GM12878 (cell line): Measurements from ENCODE around the gene NAA10.

ENCODE experiments used
- BMI1 ChIP-seq: fragments of 450-650 bp; IDR thresholded peaks from 2 replicates; pipeline ENCODE4 v1.6.1; 2016; ENCODE audit warnings: mild to moderate bottlenecking, moderate library complexity, borderline replicate concordance
- CREM ChIP-seq: IDR thresholded peaks from 2 replicates; pipeline ENCODE4 v1.6.1; 2014; ENCODE audit warnings: antibody characterized with exemption, low read depth
- CTCF ChIP-seq, 3 experiments: IDR thresholded peaks in 2 of 3; conservative IDR thresholded peaks in 1 of 3; 2 replicates each; pipeline ENCODE4 v1.5.1; 2011; ENCODE audit warnings: low read depth in 3 of 3, low read length in 3 of 3, mild to moderate bottlenecking in 3 of 3, control low read depth in 2 of 3, moderate library complexity in 2 of 3, inconsistent platforms in 1 of 3, mixed read lengths in 1 of 3; ENCODE audit not compliant: control insufficient read depth in 2 of 3, insufficient read depth in 1 of 3; ENCODE audit errors: extremely low read depth in 1 of 3
- EP300 ChIP-seq, 2 experiments: fragments of 150-350 bp in 1 of 2; IDR thresholded peaks; 2 replicates each; pipeline ENCODE4 v1.6.1; 2011 to 2012; ENCODE audit warnings: low read depth in 2 of 2, low read length in 2 of 2, borderline replicate concordance in 1 of 2, improper control_type of control experiment in 1 of 2, inconsistent platforms in 1 of 2; ENCODE audit not compliant: control insufficient read depth in 1 of 2
- ESRRA ChIP-seq: IDR thresholded peaks from 2 replicates; pipeline ENCODE4 v1.6.1; 2012; ENCODE audit warnings: mild to moderate bottlenecking, low read length, improper control_type of control experiment
- MTA3 ChIP-seq: IDR thresholded peaks from 2 replicates; pipeline ENCODE4 v1.6.1; 2012; ENCODE audit warnings: low read length, inconsistent platforms, borderline replicate concordance
- POLR2A ChIP-seq: IDR thresholded peaks from 2 replicates; pipeline ENCODE4 v1.6.1; 2011; ENCODE audit warnings: low read depth, mild to moderate bottlenecking, low read length
- POLR2AphosphoS5 ChIP-seq: IDR thresholded peaks from 2 replicates; pipeline ENCODE4 v1.6.1; 2011; ENCODE audit warnings: mild to moderate bottlenecking, low read length, inconsistent platforms
- REST ChIP-seq: IDR thresholded peaks from 2 replicates; pipeline ENCODE4 v1.6.1; 2012; ENCODE audit warnings: mild to moderate bottlenecking, low read depth, low read length
- RFX5 ChIP-seq: IDR thresholded peaks from 2 replicates; pipeline ENCODE4 v1.6.1; 2011; ENCODE audit warnings: low read depth, low read length, improper control_type of control experiment
- SIN3A ChIP-seq: IDR thresholded peaks from 2 replicates; pipeline ENCODE4 v1.6.1; 2012; ENCODE audit warnings: low read depth, low read length, improper control_type of control experiment
- TBL1XR1 ChIP-seq: IDR thresholded peaks from 2 replicates; pipeline ENCODE4 v1.6.1; 2012; ENCODE audit warnings: low read depth, low read length, improper control_type of control experiment
- TCF3 ChIP-seq: IDR thresholded peaks from 2 replicates; pipeline ENCODE4 v1.6.1; 2012; ENCODE audit warnings: low read depth, mild to moderate bottlenecking, low read length, borderline replicate concordance; ENCODE audit not compliant: insufficient read depth
- TF ChIP-seq, protein P1 (sequence below): fragments of 150-350 bp; IDR thresholded peaks from 2 replicates; pipeline ENCODE4 v1.6.1; 2016; ENCODE audit warnings: low read depth, low read length

GRCh38 chrX:153929576-153929975 lies 5.3 kb downstream of the NAA10 start:
- TF ChIP-seq CTCF (IDR thresholded peaks at IDR 0.05 in 2 of 3, conservative IDR thresholded peaks at IDR 0.05 in 1 of 3; ENCODE audit: control insufficient read depth in 2 of 3, extremely low read depth in 1 of 3, insufficient read depth in 1 of 3, low read depth in 3 of 3, low read length in 3 of 3) (no peak), EP300 (IDR thresholded peaks at IDR 0.05; ENCODE audit: borderline replicate concordance in 1 of 2, control insufficient read depth in 1 of 2, low read depth in 2 of 2, low read length in 2 of 2) (no peak), POLR2A (no peak), SIN3A (no peak), CREM (no peak), RFX5 (no peak), REST (no peak), ESRRA (no peak), TCF3 (no peak), MTA3 (no peak), TBL1XR1 (no peak), POLR2AphosphoS5 (no peak), BMI1 (no peak)
- TF ChIP-seq, protein P1, sequence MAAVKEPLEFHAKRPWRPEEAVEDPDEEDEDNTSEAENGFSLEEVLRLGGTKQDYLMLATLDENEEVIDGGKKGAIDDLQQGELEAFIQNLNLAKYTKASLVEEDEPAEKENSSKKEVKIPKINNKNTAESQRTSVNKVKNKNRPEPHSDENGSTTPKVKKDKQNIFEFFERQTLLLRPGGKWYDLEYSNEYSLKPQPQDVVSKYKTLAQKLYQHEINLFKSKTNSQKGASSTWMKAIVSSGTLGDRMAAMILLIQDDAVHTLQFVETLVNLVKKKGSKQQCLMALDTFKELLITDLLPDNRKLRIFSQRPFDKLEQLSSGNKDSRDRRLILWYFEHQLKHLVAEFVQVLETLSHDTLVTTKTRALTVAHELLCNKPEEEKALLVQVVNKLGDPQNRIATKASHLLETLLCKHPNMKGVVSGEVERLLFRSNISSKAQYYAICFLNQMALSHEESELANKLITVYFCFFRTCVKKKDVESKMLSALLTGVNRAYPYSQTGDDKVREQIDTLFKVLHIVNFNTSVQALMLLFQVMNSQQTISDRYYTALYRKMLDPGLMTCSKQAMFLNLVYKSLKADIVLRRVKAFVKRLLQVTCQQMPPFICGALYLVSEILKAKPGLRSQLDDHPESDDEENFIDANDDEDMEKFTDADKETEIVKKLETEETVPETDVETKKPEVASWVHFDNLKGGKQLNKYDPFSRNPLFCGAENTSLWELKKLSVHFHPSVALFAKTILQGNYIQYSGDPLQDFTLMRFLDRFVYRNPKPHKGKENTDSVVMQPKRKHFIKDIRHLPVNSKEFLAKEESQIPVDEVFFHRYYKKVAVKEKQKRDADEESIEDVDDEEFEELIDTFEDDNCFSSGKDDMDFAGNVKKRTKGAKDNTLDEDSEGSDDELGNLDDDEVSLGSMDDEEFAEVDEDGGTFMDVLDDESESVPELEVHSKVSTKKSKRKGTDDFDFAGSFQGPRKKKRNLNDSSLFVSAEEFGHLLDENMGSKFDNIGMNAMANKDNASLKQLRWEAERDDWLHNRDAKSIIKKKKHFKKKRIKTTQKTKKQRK: no peak
